Cerebellar cortex (tissue), 1 donor: Measurements from ENCODE around the gene MTHFR.

Experiments used
- DNase-seq: peaks from one replicate; pipeline ENCODE4 v3.0.0-alpha.2; 2015; ENCODE audit warnings: low spot score

MTHFR gene

GRCh38 chr1:11797525-11798216 lies 8.1 kb downstream of the MTHFR start:
- no peak for DNase-seq

- no peak for DNase-seq
These were observed 9.5 kb downstream of the MTHFR start for GRCh38 chr1:11796036-11796828.

- no peak for DNase-seq
These were observed 10.4 kb downstream of the MTHFR start for GRCh38 chr1:11795238-11795890.

- DNase-seq, result no peak
These were observed 11.1 kb downstream of the MTHFR start for GRCh38 chr1:11794446-11795237.

- DNase-seq, result no peak
These were observed 11.9 kb downstream of the MTHFR start for GRCh38 chr1:11793819-11794218.

- no peak for DNase-seq
These were observed 13.7 kb downstream of the MTHFR start for GRCh38 chr1:11792106-11792505.

DNA sequence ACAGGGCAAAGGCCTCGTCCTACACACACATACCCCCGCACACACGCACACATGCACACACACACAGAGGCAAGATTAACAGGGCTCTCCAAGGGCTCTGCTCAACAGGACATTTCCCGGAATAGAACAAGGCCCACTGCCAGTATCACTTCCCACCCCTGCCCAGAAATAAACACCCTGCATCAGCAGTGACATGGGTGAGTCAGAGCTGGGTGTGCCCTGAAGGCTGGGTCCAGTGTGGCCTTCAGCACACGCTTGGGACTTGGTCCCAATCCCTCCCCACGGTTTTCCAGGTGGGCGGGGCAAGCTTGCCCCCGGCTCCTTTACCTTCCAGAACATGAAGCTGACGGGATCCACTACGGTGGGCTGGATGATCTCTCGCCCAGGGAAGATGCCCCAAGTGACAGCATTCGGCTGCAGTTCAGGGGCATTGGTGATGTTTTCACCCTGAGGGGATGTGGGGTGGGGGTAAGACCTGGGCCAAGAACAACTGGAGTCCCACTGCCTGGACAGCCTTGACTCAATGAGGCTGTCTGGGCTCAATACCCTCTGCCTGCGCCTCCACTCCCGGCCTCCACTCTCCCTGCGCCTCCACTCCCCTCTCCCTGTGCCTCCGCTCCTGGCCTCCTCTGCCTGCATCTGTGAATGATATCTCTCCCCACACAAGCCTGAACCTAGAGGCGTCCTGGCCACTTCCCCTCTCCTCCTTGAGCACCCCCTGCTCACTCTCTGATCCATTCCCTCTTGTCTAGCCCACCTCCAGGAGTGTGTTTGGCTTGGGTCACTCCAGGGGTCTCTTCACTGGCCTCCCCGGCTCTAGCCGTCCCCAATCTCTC lies 14.7 kb downstream of the MTHFR start:
- peak; percentile 55 for DNase-seq

- no peak for DNase-seq
These were observed 15.5 kb downstream of the MTHFR start for GRCh38 chr1:11790101-11790879.

GRCh38 chr1:11789126-11790067 lies 16.4 kb downstream of the MTHFR start:
- DNase-seq, result no peak

DNA sequence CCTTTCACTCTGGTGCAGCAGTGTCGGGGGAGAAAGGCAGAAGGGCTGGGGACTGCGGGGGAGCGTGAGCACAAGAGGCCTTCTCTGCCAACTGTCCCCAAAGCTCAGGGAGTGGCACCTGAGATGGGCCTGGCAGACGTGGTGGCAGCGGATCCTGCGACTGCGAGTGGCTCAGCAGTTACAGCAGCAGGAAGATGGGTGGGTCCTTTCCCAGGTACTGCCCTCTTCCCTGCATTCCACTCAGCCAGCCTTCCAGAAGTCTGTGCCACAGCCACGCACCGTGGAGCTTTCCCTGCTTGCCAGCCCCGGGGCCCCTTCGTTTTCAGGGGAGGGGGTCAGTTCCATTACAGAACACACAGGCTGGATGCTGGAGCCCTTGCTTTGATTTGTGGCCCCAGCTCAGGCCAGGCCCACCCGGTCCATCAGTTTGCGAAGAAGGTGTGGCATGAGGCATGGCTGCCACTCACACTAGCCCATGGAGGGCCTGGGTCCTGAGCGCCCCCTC lies 17.2 kb downstream of the MTHFR start:
- DNase-seq, result no peak

DNA sequence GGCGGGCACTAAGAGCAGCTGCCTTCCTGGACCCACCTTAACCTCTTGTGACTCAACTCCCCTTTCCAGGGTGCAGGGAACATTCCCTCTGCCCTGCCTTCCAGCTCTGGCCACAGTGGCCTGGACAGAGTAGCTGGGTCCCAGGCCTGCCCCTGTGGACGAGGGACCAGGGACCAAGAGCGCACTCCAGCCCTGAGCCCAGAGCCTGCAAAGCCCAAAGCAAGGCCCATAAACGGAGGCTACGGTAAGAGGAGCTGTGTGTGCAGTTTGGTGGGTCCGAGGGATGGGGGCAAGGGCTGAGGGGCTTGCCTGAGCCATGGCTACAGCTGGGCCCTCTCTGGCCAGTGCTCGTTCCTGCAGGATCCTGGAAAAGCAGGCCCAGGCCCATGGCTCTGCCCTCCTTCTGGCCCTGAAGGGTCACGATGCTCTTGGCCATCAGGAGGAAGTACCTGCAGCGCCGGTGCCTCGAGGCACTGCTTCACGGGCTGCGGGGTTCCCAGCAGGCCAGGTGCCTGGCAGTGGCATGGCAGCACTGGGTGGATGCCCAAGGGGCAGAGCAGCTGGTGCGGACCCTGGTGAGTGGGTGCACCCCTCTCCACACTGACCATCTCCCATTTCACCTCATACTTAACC lies 17.8 kb downstream of the MTHFR start:
- DNase-seq, result no peak

DNA sequence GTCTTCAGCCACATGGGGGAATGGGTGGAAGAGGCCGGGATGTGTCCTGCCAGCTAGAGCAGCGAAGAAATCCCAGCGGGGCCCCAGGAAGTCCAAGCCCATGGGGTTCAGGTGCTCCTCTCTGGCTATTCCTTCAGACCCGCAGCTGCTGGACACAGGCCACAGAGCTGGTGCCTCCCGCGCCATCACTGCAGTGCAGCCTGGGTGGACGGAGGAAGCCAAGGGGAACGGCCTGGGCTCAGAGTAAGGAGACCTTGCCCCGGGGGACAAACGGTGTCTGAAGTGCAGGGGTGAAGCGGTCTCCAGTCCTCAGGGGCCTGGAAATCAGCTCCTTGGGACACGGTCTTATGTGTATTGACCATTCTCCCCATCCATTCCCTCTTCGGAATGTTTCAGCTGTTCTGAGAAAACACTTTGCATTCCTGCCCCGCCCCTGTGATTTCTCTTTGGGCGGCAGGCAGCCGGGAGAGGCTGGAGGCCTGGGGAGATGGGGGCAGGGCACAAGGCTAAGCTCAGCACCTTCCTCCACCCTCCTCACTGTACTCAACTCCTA lies 18.4 kb downstream of the MTHFR start:
- DNase-seq, result no peak

- DNase-seq, result no peak
These were observed 19.6 kb downstream of the MTHFR start for GRCh38 chr1:11786168-11786567.

- peak; percentile 59 for DNase-seq
These were observed 20.6 kb downstream of the MTHFR start for GRCh38 chr1:11784993-11785769.

GRCh38 chr1:11784256-11784992 lies 21.3 kb downstream of the MTHFR start:
- no peak for DNase-seq

DNA sequence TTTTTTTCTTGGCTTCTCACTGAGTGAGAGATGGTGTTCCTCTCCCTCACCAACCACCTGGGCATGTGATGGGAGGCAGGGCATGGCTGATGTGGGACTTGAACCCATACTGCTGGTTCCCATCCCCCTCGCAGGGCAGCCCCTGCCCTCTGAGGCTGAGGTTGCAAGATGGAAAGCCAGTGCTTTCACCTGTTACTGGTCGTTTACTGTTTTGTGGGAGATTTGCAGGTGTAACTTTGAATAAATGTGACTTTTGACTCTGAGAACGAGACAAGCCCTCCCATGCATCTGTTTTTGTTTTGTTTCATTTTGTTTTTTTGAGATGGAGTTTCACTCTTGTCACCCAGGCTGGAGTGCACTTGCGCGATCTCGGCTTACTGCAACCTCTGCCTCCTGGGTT lies 22.2 kb downstream of the MTHFR start:
- no peak for DNase-seq
